HepG2 (cell line): Measurements from ENCODE around the gene SPAG4. TPM values are rescaled to one million over a fixed set of nuclear protein-coding genes. Genes with fewer than 3 reads are reported as not detected.
A peak's percentile ranks its signal among the peaks of the same experiment; 100 is the strongest.

Experiments used
- ATAC-seq: fragments of 200-7000 bp; cut with Tn5 transposase; 3 replicates; pipeline ENCODE4 v1.9.1; 2020; ENCODE audit warnings: mild to moderate bottlenecking, moderate library complexity
- BruUV-seq: library from RNA; stranded (reverse); fragments of 400-500 nt; replicated peaks from 2 replicates; lab custom pipeline; 2021; lab: Mats Ljungman, UMichigan
- CTCF ChIA-PET: fragments of 300-600 bp; formaldehyde crosslinking; extraction: SDS; loops from one replicate; lab custom pipeline; 2021; ENCODE audit warnings: low total read pairs, inconsistent platforms, low intra/inter-chr PET ratio; lab: Yijun Ruan, JAX
- POLR2A ChIA-PET: fragments of 350-600 bp; sonication (Branson Sonifier 250); formaldehyde crosslinking; loops from one replicate; lab custom pipeline; 2020; ENCODE audit warnings: antibody characterized with exemption, inconsistent platforms; lab: Yijun Ruan, JAX
- DNase-seq: peaks from one replicate; pipeline ENCODE4 v3.0.0-alpha.2; 2015; ENCODE audit warnings: low spot score
- FAIRE-seq: peaks from 3 replicates; lab custom pipeline; 2011; peaks lifted over from hg19 to GRCh38; lab: Jason Lieb, UNC
- H2AFZ ChIP-seq: one replicate; pipeline ENCODE4 v1.6.1; 2011; ENCODE audit warnings: low read length, inconsistent platforms
- H3K27ac ChIP-seq: fragments of 300-600 bp; 3 replicates; pipeline ENCODE4 v1.8.0; 2011; ENCODE audit warnings: mixed run types, mild to moderate bottlenecking, mixed read lengths, low read length, inconsistent platforms; ENCODE audit not compliant: insufficient read depth; ENCODE audit errors: extremely low read length
- H3K27me3 ChIP-seq, 2 experiments: fragments of 200-600 bp in 1 of 2; 2 replicates in 1 of 2; 3 replicates in 1 of 2; pipeline versions ENCODE4 v1.6.0 to v1.8.0; 2011; ENCODE audit warnings: low read length in 2 of 2, mild to moderate bottlenecking in 2 of 2, moderate library complexity in 2 of 2, inconsistent platforms in 1 of 2; ENCODE audit not compliant: insufficient read depth in 2 of 2, control insufficient read depth in 1 of 2
- H3K36me3 ChIP-seq, 2 experiments: fragments of 200-600 bp in 1 of 2; replicated peaks in 1 of 2; 2 replicates in 1 of 2; 3 replicates in 1 of 2; pipeline versions ENCODE4 v1.5.1 to v1.8.0; 2011; ENCODE audit warnings: low read length in 2 of 2, inconsistent platforms in 1 of 2; ENCODE audit not compliant: insufficient read depth in 2 of 2, control insufficient read depth in 1 of 2
- H3K4me1 ChIP-seq: 2 replicates; pipeline ENCODE4 v1.5.1; 2012; ENCODE audit warnings: low read length, inconsistent platforms; ENCODE audit not compliant: insufficient read depth
- H3K4me2 ChIP-seq: 2 replicates; pipeline ENCODE4 v1.6.0; 2011; ENCODE audit warnings: low read depth, low read length, inconsistent platforms
- H3K4me3 ChIP-seq, 3 experiments: fragments of 200-600 bp in 1 of 3; sonication (generic), shearing (Covaris generic) in 1 of 3; replicated peaks in 1 of 3; 2 replicates each; pipeline ENCODE4 v1.5.1; 2011 to 2016; ENCODE audit warnings: low read length in 3 of 3, inconsistent platforms in 2 of 3, low read depth in 2 of 3, mild to moderate bottlenecking in 2 of 3, control low read depth in 1 of 3, mixed read lengths in 1 of 3; ENCODE audit not compliant: insufficient read depth in 1 of 3
- H3K79me2 ChIP-seq: one replicate; pipeline ENCODE4 v1.6.1; 2011; ENCODE audit warnings: low read length, inconsistent platforms; ENCODE audit not compliant: insufficient read depth
- H3K9ac ChIP-seq: 2 replicates; pipeline ENCODE4 v1.6.0; 2011; ENCODE audit warnings: mild to moderate bottlenecking, low read depth, low read length, inconsistent platforms; ENCODE audit not compliant: insufficient read depth
- H3K9me3 ChIP-seq: 2 replicates; pipeline ENCODE4 v1.5.1; 2012; ENCODE audit warnings: mild to moderate bottlenecking, low read length
- H4K20me1 ChIP-seq: 2 replicates; pipeline ENCODE4 v1.6.0; 2011; ENCODE audit warnings: inconsistent platforms, mild to moderate bottlenecking, low read length, moderate library complexity; ENCODE audit not compliant: insufficient read depth
- EP300 ChIP-seq, 3 experiments: sonication (generic) in 1 of 3; formaldehyde crosslinking in 1 of 3; IDR thresholded peaks; 2 replicates each; pipeline versions ENCODE4 v1.5.1 to v1.6.1; 2011 to 2020; ENCODE audit warnings: low read depth in 2 of 3, low read length in 2 of 3, borderline replicate concordance in 1 of 3, improper control_type of control experiment in 1 of 3, mild to moderate bottlenecking in 1 of 3, missing genetic modification reagents in 1 of 3, moderate library complexity in 1 of 3
- ETV6 ChIP-seq: sonication (generic); formaldehyde crosslinking; conservative IDR thresholded peaks from 2 replicates; pipeline ENCODE4 v1.4.0; 2020; ENCODE audit warnings: missing genetic modification reagents
- JUNB ChIP-seq: sonication (generic); formaldehyde crosslinking; IDR thresholded peaks from 2 replicates; pipeline ENCODE4 v1.8.0; 2022; ENCODE audit warnings: missing genetic modification reagents, mild to moderate bottlenecking, borderline replicate concordance
- MAFG ChIP-seq: sonication (generic); formaldehyde crosslinking; IDR thresholded peaks from 2 replicates; pipeline ENCODE4 v1.5.1; 2020; ENCODE audit warnings: mild to moderate bottlenecking, missing genetic modification reagents
- MBD4 ChIP-seq: IDR thresholded peaks from 2 replicates; pipeline ENCODE4 v1.6.1; 2012; ENCODE audit warnings: low read length, inconsistent platforms, borderline replicate concordance
- PCBP1 ChIP-seq: fragments of 200-400 bp; formaldehyde crosslinking; IDR thresholded peaks from 2 replicates; pipeline ENCODE4 v1.6.1; 2017; ENCODE audit warnings: mild to moderate bottlenecking, low read depth, low read length, borderline replicate concordance
- POLR2A ChIP-seq, 2 experiments: IDR thresholded peaks; 2 replicates each; pipeline ENCODE4 v1.6.1; 2011; ENCODE audit warnings: low read depth in 2 of 2, low read length in 2 of 2, mild to moderate bottlenecking in 1 of 2, moderate library complexity in 1 of 2; ENCODE audit not compliant: insufficient read depth in 1 of 2
- RBM22 ChIP-seq: fragments of 200-400 bp; formaldehyde crosslinking; optimal IDR thresholded peaks from 2 replicates; pipeline ENCODE3; 2017; ENCODE audit warnings: mild to moderate bottlenecking, low read length, moderate library complexity
- RXRB ChIP-seq: IDR thresholded peaks from 2 replicates; pipeline ENCODE4 v1.6.1; 2016; ENCODE audit warnings: borderline replicate concordance, missing genetic modification reagents, missing compliant biosample characterization
- U2AF1 ChIP-seq: fragments of 200-400 bp; formaldehyde crosslinking; optimal IDR thresholded peaks from 2 replicates; pipeline ENCODE3; 2017; ENCODE audit warnings: mild to moderate bottlenecking, low read depth, low read length
- ZMYM2 ChIP-seq: sonication (generic); formaldehyde crosslinking; IDR thresholded peaks from 2 replicates; pipeline ENCODE4 v1.8.0; 2022; ENCODE audit warnings: mild to moderate bottlenecking, missing genetic modification reagents
- ZNF33B ChIP-seq: sonication (generic); formaldehyde crosslinking; IDR thresholded peaks from 2 replicates; pipeline ENCODE4 v1.5.1; 2020; ENCODE audit warnings: mild to moderate bottlenecking, missing genetic modification reagents
- WGBS: methylation state at CpG from one replicate; pipeline ENCODE4 v1.1.6; 2017; ENCODE audit warnings: low lambda C conversion rate; 5-methylcytosine and 5-hydroxymethylcytosine counted together
- in situ Hi-C: cut with HindIII; loops from 2 replicates; pipeline ENCODE4 v1.10.0; 2017; ENCODE audit warnings: low pct_unique_long_range_greater_than_20kb; ENCODE audit not compliant: extremely low pct_ligation_motif_present
- intact Hi-C: fragments of 100-400 bp; cut with micrococcal nuclease; formaldehyde crosslinking; loops from one replicate; pipeline ENCODE4 v1.10.0; 2022; ENCODE audit not compliant: unreplicated experiment
- polyA plus RNA-seq, 8 experiments: library from polyadenylated mRNA; depleted of rRNA in 3 of 8; stranded (reverse) in 7 of 8; unstranded in 1 of 8; fragments of >200 nt; fragmentation: Illumina TruSeq in 4 of 8; extraction: Trizol in 4 of 8; gene quantifications; 2 replicates each; pipeline versions ENCODE4 v1.2.1 to v1.2.3, GENCODE V29; 2011 to 2016; ENCODE audit warnings: low read depth in 4 of 8, missing spikeins in 1 of 8, mixed read lengths in 1 of 8; ENCODE audit not compliant: insufficient read depth in 1 of 8
- total RNA-seq, 5 experiments: library from RNA; depleted of rRNA; stranded (reverse); fragments of >200 nt; fragmentation: Illumina TruSeq; extraction: Trizol; gene quantifications; 2 replicates each; pipeline ENCODE4 v1.2.3, GENCODE V29; 2016; ENCODE audit warnings: low read depth in 1 of 5

Gene SPAG4
- total and polyA plus RNA-seq, 2 of the 13 experiments (the other 11 are each of a cell fraction or from before 2014, with no cell fraction given) = 5.8 to 137 TPM

DNA sequence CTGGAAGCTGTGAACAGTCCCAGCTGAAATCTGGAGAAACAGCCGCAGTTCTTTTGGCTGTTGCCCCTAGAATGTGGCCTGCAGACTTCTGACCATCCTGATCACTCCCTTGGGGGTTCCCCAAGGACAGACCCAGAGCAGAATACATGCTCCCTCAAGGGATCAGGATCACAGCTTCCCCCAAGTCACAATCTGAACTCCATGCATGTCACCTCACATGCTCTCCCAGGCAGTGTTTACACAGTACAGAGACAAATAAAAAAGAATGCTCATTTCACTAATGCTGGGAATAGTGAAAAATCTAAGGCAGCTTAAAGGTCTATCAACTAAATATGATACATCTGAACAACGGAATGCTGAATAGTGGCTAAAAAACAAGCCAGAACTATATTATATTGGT, 20.5 kb downstream of the SPAG4 start (continued):
- TF ChIP-seq PCBP1 = no peak
- no peak for TF ChIP-seq MAFG (CRISPR knock-in tag)
- no peak for TF ChIP-seq ETV6
- TF ChIP-seq EP300 (IDR thresholded peaks at IDR 0.05; ENCODE audit: low read depth in 2 of 2, low read length in 2 of 2) = 0 out of 4 replicates have a peak, but pooled peaks of 1 of the 2 experiments have one; percentile 33
- TF ChIP-seq EP300 (CRISPR knock-in tag; IDR thresholded peaks at IDR 0.05; ENCODE audit: borderline replicate concordance) = no peak
- no peak for TF ChIP-seq ZNF33B (CRISPR knock-in tag)
- TF ChIP-seq JUNB (CRISPR knock-in tag) = no peak
- peak; percentile 89 for TF ChIP-seq RXRB (CRISPR knock-in tag)

DNA sequence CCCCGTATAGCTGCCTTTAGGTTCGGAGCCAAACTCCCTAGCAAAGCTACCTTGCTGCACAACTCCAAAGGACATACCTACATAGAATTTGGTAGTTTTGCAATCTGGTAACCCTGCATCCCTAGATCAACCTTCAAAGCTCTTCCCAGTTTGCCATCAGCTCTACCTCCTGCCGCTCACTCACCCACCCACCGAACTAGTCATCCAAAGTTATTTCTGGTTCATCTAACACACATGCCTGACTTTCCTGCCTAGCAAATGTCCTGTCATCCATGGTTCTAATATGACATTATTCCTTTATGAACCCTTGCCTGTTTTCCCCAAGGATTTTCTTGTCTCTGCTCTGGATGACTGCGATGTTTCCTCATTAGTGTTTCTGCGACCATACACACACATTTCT, 21.6 kb downstream of the SPAG4 start:
- no TSS peak for BruUV-seq
- H3K4me1 ChIP-seq = peaks cover 34% of the 10 kb centered on the region
- no peak for ATAC-seq
- H3K27ac ChIP-seq = peak overlapping the region; percentile 68
- no peak overlapping the region for H3K9ac ChIP-seq
- 0 out of 2 replicates have a peak, but pooled peaks have one; percentile 16 for TF ChIP-seq MBD4
- 0 out of 4 replicates have a peak, but pooled peaks of 1 of the 2 experiments have one; percentile 27 for TF ChIP-seq POLR2A (IDR thresholded peaks at IDR 0.05; ENCODE audit: insufficient read depth in 1 of 2, low read depth in 2 of 2, low read length in 2 of 2)
- TF ChIP-seq U2AF1 = no peak
- peak; percentile 81 for TF ChIP-seq RBM22
- 0 out of 2 replicates have a peak, but pooled peaks have one; percentile 17 for TF ChIP-seq ZMYM2 (CRISPR knock-in tag)
- in situ Hi-C loops = no loop called here
- no peaks in the 10 kb centered on the region for H3K9me3 ChIP-seq
- POLR2A ChIA-PET = interaction anchor here (0.8 to 4.1 kb wide), 6 partner anchors 9 to 105 kb away, joined by 3 to 21 read pairs (median 10); partner anchors contain the start of genes CPNE1, RBM12, RBM39 and SPAG4
- WGBS = 93% methylated on average over 6 of the region's 6 CpGs
- no peak overlapping the region for H2AFZ ChIP-seq
- H3K27me3 ChIP-seq = no peaks in the 10 kb centered on the region
- H4K20me1 ChIP-seq = peaks cover 47% of the 10 kb centered on the region
- intact Hi-C loops = no loop called here
- no peak overlapping the region for H3K4me2 ChIP-seq
- H3K79me2 ChIP-seq = peaks cover 94% of the 10 kb centered on the region
- no peak for FAIRE-seq
- CTCF ChIA-PET = no interaction called here
- no peak for DNase-seq
- H3K4me3 ChIP-seq = no peak overlapping the region
- H3K36me3 ChIP-seq = peaks cover 7% of the 10 kb centered on the region in 2 experiments; a peak in 4 of 5 replicates
